GM21447 (cell line): ENCODE data around the gene GLIS1.

ENCODE experiments used
- ATAC-seq: cut with Tn5 transposase; IDR thresholded peaks from one replicate; pipeline ENCODE4 v1.9.1; 2021; ENCODE audit not compliant: unreplicated experiment

GLIS1 gene

DNA sequence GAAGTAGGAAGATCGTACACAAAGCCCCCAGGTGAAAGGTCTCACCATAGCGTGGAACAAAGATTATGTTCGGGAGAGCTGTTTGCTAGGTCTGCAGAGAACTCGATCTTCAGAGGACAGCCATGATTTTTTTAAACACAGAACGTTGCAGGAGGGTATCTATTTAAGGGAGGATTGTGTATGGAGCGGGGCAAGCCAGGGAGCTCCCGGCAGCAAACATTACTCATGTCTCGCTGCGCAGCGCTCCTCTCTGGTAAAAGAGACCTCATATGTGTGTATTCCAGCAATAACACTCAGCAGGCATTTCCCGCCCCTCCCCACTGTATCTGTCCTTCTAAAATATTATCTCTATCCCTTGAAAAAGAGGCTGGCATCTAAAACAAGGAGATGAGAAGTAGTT, 2.7 kb downstream of the GLIS1 start:
- ATAC-seq = no peak

DNA sequence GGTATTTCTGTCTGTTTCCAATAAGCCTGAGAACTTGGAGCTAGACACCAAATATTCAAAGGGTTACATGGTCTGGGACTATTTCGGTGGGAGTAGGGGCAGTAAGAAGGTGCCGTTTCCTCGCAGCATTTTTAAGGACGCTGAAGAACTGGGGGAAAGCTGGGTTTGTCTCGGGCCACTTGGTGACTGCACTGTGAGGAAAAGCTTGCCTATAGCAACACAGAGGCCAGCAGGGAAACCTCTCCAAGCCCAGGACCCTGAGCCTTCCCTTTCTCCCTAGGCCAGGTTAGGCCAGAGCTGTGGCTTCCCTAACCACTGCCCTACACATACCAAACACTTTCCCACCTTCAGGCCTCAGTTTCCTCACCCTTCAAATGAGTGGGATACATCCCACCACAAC, 3.3 kb downstream of the GLIS1 start:
- no peak for ATAC-seq

DNA sequence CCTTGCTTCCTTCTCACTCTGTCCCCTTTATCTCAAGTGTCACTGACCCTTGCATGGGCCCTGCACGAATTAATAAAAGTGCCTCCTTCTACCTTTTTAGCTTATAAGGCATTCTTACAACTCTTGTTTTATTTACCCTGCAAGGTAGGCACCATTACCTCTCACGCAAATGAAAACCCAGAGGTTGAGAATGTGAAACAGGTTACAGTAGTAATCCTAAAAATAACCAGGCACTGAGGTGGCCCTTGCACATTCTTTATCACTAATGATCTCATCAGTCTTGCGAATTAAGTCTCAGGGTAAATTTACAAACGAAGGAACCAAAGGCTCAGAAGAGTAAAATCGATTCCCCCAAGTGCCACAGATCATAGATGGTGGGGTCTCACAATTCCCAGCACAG, 3.7 kb downstream of the GLIS1 start:
- no peak for ATAC-seq

DNA sequence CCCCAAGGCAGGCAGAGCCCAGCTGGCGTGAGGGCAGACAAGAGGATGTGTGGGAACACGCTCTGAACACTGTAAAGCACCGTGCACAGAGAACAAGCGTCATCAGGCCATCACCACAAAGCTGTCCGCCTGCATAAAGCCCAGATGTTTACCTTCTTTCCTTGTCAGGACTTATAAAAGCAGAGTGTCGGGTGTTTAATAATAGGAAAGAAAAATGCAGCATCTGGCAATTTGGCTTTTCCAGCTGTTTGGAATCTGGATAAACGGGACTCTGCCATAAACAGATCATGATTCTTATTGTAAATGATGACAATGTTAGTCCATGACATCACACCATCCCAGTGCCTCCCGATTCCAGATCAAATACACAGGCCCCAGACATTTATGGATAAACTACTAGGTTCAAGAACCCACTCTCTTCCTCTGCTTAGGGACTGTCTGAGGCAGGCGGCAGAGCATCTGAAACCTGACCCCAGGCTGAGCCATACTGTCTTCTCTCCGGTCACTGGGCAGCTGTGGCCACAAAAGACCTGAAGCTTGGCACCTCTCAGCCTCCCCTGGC, 4.2 kb downstream of the GLIS1 start:
- no peak for ATAC-seq

DNA sequence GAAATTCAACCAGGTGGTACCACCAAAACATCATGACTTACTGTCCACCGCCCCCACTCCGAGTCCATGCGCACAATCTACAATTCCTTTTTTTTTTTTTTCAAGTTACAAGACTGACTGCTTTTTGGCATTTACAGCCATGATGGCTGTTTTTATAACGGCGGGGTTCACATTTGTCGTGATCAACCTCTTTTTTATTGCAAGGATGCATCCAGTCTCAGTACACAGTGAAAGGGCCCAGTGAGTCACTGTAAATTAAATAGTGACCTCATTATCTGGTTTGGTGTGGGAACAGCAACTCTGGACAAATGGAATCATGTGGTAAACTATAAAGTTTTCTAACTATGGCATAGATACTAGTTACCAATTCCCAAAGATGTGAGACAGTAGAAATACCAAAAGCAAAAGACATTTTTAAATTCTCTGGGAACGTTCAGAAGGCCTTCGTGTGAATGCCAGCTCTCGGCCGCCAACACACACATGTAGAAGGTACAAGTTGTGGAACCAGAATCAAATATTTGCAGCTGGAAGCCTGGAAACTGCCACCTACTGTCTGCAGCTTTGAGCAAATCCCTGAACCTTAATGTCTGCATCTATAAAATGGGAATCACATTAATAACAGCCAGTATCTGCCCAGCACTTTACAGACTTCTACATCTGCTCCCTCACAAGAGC, 4.9 kb downstream of the GLIS1 start:
- ATAC-seq = no peak

DNA sequence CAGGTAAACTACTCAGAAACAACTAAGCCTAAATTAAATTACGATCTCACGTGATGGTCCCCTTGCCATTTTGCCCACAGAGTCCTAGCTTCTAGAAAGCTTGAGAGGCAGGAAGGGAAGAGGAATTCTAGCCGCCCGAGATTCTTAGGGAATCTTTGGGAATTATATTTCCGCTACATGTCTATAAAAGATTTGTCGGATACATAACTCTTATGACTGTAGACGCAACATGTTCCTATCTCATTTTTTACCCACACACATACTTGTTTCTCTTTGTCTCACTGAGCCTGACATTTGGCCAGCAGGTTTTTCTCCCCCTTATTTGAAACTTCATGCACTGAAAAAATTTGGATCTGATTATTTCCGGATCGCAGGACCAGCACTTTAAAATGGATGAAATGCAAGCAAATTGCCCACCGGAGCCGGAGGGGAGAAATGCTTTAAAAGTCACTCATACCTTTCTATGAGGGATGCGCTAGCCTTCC, 5.5 kb downstream of the GLIS1 start:
- ATAC-seq = no peak

DNA sequence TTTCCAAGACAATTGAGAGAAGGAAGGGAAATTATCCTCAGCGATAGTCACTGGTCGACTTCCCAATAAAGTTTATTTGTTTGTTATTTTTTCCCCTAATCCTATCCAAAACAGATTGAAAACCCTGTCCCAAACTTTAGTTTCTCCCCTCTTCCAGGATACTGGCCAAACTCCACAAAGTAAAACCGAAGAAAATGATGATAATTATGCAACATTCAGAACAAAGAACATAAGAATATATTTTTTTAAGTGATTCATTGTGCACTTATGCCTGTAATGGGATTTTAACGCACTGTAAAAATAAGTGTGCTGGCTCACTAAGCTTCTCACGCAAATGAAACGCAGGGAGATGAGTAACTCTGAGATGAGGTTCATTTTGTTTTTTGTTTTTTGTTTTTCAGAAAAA, 6.0 kb downstream of the GLIS1 start:
- ATAC-seq = no peak

DNA sequence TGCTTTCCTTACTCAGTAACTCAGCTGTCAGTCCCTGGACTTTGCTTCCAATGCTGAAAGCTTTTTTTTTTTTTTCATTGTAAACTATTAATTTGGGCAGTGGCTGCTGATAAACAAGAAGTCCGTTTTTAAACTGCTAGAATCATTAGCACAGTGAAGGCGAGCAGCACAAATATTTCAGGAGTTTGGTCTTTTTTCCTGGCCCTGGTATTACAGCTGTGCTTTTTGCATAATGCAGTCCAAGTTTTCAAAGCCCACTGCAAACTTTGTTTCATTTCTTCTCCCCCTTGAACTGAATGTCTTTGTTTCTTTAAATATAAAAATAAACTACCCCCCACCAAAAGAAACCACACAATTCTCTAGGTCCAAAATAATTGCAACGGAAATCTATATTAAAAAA, 6.6 kb downstream of the GLIS1 start:
- no peak for ATAC-seq

DNA sequence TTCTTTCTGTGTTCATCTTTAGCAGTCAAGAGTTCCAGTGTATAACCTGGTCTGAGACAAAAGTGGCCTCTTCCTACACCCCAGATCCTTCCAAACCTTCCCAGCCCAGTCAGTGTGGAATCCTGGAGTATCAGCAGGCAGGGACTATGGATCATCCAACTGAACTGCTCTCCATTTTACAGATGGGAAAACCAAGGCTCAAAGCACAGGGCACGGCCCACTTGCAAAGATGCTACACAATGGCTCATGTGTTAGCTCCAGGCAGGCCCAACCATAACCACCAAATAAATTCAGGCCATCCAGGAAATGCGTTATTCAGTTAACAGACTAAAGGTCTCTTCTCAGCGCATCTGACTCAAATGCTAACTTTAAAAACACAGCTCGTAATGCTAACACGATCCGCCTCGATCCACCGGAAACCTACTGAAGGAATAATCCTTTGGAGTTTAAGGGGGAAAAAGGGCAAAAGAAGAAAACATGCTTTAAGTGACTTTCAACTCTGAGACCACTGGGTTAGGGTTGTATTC, 7.1 kb downstream of the GLIS1 start:
- ATAC-seq = no peak

DNA sequence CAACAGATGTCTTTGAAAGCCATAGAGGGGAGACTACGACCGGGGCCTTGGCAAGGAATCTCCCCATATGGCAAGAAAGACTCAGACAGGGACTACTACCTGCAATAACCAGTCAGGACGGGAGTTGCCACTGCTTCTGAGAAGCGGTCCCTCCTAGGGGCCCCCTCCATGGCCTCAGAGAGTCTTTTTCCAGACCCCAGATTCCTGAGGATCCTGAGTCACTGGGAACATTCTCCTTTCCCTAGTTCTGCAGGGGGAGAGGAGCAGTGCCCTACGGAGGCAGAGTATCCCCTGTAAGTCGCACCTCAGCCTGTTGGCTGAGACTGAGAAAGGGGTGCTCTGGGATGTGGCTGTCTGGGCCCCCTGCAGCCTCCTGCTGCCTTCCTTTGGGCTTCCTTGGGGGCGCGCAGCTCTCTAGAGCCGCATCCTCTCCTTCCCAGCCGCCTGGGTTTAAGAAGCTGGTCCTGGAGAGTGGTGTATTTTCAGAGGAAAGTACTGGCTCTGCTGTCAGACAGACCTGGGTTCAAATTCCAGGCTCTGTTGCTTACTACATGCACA, 7.8 kb downstream of the GLIS1 start:
- no peak for ATAC-seq

DNA sequence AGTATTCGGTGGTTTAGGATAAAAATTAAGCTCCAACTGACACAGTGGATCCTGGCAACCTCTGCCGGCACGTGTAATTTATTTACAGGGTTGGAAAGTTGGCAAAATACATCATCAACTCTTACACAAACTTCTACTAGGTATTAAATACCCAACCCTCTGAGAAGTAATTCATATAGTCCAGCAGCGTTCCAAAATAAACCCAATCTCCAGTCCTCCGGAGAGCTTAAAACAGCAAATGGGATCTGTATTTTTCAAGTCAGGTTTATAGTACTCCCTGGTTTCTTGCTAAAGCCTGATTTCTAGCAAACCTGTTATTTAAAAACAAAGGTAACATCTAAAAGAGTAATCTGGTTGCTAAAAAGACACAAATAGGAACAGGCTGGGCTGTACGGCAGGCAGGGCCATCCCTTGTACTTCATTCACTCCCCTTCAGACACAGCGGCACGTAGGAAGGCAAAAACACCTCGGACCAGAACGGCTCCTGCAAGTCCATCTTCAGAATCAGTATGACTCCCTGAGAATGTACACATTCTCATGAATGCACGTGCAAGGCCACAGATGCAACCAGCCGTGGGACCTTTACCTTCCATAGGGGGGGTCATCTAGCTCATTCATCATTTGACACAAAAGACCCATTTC, 8.6 kb downstream of the GLIS1 start:
- no peak for ATAC-seq

DNA sequence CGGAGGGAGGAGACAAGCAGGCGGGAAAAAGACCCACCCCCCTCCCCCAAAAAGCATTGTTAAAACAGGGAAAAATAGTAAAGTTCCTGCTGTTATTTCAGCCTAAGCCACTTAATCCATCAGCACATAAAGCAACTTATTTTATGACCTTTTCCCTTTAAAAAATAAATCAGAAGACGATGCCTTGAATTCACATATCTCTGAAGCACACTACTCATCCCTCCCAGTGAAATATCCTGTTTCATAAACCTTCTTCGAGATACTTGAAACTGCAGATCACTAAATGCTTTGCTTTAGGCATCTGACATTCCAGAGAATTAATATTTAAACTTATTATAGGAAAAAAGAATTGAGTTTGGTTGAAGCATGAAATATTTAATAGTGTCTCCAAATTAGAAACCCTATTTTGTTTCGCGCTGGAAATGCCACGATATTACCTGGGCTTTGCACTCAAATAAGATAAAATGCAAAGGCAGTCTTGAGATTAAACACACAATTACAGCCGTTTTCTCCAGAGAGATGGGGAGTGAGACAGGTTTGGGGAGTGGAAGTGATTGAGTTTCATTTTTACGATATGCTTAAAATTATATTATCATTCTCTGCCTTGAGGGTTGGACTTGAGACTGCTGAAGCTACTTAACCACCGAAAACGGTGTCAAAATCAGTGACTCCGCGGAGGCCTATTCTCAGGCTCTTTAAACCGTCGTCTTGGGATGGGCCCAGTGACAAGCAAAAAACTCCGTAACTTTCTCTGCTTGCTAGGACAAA, 9.3 kb downstream of the GLIS1 start:
- ATAC-seq = no peak

DNA sequence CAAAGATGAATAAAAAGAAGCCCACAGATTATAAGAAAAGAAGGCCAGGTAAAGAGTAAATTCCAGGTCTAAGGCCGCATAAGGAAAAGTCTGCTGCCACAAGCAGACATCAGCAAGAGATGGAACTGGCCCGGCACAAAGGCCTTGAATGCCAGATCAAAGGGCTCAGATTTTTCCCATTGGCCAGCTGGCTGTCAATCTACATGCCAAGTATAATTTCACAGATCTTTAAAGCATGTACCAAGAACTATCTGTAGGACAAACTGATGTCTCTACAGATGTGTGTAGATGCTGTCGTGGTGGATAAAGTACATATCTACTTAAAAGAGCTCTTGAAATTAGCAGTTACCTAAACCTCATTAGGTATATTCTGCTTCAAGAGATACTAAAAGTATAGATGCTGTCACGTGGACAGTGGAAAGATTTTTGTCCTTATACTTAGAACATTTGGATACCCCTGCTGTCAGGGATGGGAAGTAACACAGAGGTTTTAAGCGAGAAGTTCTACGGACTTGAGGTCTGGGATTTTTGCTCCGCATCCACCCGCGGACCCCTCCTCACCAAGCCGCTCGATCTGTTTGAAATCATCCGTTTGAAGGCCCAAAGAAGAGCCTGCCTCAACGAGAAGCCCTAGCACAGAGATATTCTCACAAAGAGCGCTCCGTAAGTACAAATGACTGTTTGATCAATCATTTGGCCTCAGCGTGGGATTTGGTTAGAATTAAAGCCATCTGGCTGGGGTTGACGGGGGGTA, 10.1 kb downstream of the GLIS1 start:
- ATAC-seq = no peak

DNA sequence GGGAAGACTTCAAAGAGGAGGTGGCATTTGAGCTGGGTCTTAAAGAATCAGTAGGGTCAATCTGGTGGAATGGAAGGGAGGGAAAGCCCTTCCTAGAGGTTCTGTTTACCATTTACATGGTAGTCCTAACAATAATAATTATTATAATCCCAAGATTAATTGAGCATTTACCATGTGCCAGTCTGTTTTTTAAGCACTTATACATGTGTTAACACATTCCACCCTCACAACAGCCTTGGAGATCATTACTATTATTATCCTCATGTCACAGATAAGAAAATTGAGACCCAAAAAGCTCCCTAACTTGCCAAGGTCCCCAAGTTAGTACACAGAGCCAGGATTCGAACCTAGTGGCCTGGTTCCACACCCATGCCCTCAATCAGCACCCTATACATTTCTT, 10.8 kb downstream of the GLIS1 start:
- ATAC-seq = no peak

DNA sequence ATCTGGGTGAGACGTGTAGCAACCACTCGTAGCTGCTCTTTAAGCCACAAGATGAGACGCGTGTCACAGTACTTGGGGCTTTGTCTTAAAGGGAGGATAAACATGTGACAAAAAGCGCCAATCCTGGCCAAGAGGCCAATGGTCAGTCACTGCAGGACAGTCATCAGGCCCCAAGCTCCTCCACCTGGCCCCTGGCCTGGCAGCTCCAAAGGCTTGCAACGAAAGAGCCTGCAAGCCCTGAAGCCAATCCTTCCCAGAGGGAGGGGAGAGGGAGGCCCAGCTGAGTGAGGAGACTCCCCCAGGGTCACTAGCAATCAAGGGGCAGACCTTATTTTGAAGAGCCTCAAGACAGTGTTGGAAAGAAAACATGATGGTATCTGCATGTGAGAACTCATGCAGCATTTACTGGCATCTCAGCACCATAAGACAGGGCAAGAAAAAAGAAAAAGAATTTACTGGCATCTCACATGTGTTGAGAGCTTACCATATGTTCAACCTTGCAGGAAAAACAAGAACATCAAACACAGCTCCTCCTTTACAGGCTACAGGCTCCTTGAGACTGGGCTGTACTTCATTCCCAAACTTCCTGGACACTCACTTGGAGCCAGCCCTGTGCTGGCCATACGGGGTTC, 11.4 kb downstream of the GLIS1 start:
- no peak for ATAC-seq

DNA sequence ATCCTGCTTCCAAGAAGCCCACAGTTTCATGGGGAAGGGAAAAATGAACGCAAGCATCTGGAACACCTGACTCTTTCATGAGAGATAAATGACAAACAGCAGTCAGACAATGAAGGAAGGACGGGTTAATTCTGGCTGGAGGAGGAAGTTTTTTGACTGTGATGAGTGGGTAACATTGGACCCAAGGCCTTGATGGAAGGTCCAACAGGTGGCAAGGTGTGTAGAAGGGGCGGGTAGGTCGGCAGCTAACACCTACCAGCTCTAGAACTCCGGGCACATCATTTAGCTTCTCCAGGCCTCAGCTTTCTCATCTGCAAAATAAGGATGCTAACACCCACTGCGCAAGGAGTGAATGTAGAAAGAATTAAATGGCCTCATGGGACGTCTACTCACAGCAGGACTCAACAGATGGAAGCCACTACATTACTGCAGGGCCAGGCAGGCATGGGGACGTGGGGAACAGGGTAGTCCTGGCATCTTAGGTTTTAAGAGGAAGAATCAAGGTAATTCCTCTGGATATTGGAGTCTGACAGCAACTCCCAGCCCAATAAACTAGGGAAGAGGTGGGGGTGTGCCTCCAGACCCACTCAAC, 12.9 kb downstream of the GLIS1 start:
- ATAC-seq = no peak

DNA sequence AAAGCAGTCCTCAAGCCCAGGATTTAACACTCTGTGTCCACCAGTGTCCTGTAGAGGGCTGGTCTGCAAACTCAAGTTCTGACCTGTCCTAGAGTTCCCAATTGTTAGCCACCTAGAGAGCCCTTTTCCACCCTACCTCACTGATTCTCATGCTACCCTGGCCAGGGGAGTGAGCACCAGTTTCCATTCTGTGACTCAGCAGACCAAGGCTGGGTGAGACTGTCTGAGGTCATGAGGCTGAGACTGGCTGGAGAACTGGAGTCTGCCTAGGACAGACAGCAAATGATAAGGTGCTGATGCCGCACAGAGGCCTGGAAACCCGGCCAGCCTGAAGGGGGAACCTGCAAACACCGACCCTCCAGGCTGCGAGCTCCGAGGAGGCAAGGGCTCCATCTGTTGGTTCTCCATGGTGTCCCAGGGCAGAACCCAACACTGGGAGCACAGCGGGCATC, 13.7 kb downstream of the GLIS1 start:
- ATAC-seq = no peak

DNA sequence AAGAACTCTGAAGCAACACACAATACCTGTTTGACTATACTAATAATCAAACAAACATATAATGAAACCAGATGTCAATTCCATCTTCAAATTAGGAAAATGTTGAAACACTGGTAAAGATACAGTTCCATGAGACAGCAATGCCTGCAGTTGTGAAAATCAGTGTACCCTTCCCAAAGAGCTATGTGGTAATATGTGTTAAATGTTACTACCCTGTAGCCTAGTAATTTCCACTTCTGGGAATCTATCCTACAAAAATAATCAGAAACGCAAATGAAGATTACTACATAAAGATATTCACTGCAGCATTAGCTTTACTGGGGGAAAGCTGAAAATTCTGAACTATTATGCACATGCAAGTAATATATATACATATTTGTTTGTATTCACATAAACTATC, 16.9 kb downstream of the GLIS1 start:
- ATAC-seq = no peak

DNA sequence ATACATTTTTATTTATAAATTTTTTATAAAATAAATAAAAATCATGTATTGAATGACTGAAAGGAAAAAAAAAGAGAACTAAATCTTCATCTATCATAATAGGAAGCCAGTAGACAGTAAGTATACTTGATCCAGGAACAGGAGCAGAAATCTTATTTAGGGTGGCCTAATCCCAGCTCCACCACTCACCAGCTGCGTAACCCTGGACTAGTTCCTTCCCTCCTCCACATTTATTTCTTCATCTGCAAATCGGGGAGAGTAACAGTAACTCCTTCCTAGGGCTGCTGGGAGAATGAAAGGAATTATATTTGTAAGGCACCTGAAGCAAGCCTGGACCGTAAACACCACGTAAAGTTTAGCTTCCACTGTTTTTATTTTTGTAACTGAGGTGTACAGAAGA, 17.9 kb downstream of the GLIS1 start:
- ATAC-seq = no peak

DNA sequence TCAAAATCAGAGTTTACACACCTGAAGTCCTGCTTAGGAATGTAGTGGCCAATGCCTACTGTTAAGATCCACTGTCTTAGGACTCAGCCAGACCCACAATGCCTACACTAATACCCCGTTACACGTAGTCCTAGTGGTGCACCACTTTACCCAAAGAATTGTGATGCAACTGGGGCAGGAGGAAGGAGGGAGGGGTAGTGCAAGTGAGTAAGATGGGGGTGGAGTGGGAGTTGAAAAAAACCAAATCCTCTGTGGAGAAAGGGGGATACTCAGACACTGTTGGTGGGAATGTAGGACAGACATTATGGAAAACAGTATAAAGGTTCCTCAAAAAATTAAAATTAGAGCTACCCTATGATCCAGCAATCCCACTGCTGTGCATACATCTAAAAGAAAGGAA, 19.5 kb downstream of the GLIS1 start:
- no peak for ATAC-seq
